Stimulated activated CD4-positive, alpha-beta T cell treated with anti-CD3 and anti-CD28 coated beads, TNF-alpha, amount 100 ng/mL, for 24 hours (primary cell): ENCODE results near the gene TACR1.
"Not testable (repeated sequence)": the region's sequence is repeated elsewhere in the genome, so short reads cannot be mapped to it uniquely, and the experiment has no call there.

Experiments
- DNase-seq, 3 experiments: peaks; one replicate each; pipeline ENCODE4 v3.0.0-alpha.2; 2020; ENCODE audit warnings: low read depth in 3 of 3

The TACR1 gene

GRCh38 chr2:75146606-75147332, 52.6 kb downstream of the TACR1 start:
- DNase-seq: no peak

GRCh38 chr2:75146221-75146605, 53.1 kb downstream of the TACR1 start:
- DNase-seq: not testable (repeated sequence)

- DNase-seq: no peak
Observed at GRCh38 chr2:75142081-75142480, 57.2 kb downstream of the TACR1 start.

GRCh38 chr2:75140288-75140687, 59.0 kb downstream of the TACR1 start:
- no peak for DNase-seq

GRCh38 chr2:75139171-75139570, 60.1 kb downstream of the TACR1 start:
- no peak for DNase-seq

GRCh38 chr2:75138528-75138927, 60.8 kb downstream of the TACR1 start:
- no peak for DNase-seq

- DNase-seq: no peak
Observed at GRCh38 chr2:75135776-75136400, 63.4 kb downstream of the TACR1 start.

GRCh38 chr2:75134860-75135259, 64.5 kb downstream of the TACR1 start:
- DNase-seq: no peak

GRCh38 chr2:75133621-75134570, 65.4 kb downstream of the TACR1 start:
- no peak for DNase-seq

GRCh38 chr2:75130171-75130570, 69.1 kb downstream of the TACR1 start:
- DNase-seq: no peak

GRCh38 chr2:75123876-75124275, 75.4 kb downstream of the TACR1 start:
- DNase-seq: no peak

- DNase-seq: no peak
Observed at GRCh38 chr2:75113231-75113869, 86.0 kb downstream of the TACR1 start.

GRCh38 chr2:75108937-75109482, 90.3 kb downstream of the TACR1 start:
- no peak for DNase-seq

- DNase-seq: no peak
Observed at GRCh38 chr2:75102011-75102410, 97.3 kb downstream of the TACR1 start.

GRCh38 chr2:75100801-75101151, 98.5 kb downstream of the TACR1 start:
- no peak for DNase-seq

- no peak for DNase-seq
Observed at GRCh38 chr2:75100011-75100800, 99.1 kb downstream of the TACR1 start.

GRCh38 chr2:75099521-75099922, 99.8 kb downstream of the TACR1 start:
- DNase-seq: no peak

GRCh38 chr2:75098856-75099255, 100.5 kb downstream of the TACR1 start:
- no peak for DNase-seq

- DNase-seq: no peak
Observed at GRCh38 chr2:75097831-75098230, 101.5 kb downstream of the TACR1 start.

GRCh38 chr2:75094405-75094804, 104.9 kb downstream of the TACR1 start:
- DNase-seq: no peak
